GM18907 (cell line): ENCODE data around the gene IGSF9B.

Source experiments
- ATAC-seq: cut with Tn5 transposase; IDR thresholded peaks from one replicate; pipeline ENCODE4 v1.9.1; 2021; ENCODE audit warnings: mild to moderate bottlenecking, moderate library complexity; ENCODE audit not compliant: unreplicated experiment

IGSF9B gene

DNA sequence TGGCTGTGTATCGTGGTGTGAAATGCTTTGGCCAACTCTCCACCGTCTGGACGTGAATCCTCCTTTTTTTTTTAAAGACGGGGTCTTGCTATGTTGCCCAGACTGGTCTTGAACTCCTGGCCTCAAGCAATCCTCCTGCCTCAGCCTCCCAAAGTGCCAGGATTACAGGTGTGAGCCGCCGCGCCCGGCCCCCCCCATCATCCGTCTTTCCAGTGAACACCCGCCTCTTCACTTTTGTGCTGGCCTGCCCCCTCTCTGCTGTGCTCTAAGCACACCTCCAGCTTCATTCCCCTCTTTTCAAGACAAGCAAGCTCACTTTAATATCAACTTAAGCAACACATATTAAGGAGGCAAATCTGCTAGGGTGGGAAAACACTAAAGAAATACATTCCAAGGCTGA, 35.3 kb downstream of the IGSF9B start:
- ATAC-seq: no peak

DNA sequence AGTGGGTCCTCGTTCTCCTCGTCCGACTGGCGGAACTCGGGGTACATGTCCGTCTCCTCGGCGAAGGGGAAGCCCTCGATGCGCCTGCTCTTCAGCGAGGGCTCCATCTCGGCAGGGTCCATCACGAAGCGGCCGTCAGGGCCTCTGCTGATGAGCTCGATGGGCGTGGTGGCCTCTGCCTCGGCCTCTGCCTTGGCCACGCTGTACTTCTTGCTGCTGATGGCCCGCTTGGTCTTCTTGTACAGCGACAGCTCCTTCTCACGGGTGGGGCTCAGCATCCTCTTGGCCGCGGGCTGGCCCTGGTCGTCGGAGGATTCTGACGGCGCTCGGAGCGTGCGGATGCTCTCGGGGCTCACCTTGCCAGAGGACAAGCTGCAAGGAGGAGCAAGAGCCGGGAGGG, 35.7 kb downstream of the IGSF9B start:
- ATAC-seq: no peak

GRCh38 chr11:133920109-133920990, 36.4 kb downstream of the IGSF9B start:
- no peak for ATAC-seq

DNA sequence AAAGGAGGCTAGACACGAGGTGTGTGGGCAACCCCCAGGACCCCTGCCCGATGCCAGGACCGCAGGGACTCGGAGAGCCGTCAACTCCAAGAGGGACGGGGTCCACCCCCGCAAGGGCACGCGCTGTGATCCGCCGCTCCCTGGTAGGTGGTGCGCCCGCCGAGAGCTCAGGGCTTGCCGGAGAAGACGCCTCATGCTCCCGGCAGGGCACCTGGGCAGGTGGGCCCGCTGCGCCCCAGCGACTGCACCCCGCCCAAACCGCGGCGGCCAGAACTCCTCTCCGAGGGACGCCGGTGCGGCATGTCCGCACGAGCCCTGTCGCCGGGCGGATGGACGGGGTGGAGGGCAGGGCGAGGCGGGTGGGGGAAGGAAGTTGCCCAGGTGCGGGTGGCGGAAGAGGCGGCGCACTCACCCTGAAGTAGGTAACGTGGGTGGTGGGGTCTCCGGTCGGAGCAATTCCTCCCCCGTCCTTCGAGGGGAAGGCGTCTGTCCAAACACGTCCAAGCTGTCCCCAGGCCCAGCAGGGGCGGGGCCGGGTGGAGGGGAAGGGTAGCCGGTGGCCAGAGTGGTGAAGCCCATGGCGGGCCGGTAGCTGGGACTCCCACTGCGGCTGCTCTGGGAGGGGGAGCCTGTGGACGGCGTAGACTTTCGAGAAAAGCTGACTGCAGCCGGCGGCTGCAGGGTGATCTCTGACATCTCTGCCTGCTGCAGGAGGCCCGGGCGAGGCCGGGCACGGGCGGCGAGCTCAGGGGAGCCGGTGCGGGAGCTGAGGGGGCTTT, 37.2 kb downstream of the IGSF9B start:
- ATAC-seq: no peak

DNA sequence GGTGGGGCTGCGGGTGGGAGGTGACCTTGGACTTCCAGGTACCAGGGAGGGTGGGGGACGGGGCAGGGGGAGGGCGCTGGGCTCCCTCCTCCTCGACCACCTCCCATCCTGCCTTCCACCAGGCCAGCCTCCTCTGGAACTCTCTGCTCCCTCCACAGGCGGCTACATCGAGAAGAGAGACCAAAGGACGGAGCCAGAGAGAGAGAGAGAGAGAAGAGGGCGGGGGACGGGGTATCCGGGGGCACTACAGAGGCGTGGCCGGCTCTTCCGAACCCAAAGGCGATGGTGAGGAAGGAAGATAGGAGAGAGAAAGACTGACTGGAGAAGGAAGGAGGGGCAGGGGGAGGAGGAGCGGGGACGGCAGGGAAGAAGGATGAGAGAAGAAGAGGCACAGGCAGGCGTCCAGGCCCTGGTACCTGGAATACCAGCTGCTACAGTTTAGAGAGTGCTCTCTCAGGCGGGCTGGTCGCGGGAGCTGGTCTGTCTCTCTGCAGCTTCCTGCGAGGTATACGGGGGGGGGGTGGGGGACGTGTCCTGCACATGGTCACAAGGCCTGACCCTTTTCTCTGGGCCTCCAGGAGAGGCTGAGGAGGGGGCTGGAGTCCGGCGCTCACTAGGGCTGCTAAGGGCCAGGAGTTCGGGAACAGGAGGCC, 38.0 kb downstream of the IGSF9B start:
- no peak for ATAC-seq

DNA sequence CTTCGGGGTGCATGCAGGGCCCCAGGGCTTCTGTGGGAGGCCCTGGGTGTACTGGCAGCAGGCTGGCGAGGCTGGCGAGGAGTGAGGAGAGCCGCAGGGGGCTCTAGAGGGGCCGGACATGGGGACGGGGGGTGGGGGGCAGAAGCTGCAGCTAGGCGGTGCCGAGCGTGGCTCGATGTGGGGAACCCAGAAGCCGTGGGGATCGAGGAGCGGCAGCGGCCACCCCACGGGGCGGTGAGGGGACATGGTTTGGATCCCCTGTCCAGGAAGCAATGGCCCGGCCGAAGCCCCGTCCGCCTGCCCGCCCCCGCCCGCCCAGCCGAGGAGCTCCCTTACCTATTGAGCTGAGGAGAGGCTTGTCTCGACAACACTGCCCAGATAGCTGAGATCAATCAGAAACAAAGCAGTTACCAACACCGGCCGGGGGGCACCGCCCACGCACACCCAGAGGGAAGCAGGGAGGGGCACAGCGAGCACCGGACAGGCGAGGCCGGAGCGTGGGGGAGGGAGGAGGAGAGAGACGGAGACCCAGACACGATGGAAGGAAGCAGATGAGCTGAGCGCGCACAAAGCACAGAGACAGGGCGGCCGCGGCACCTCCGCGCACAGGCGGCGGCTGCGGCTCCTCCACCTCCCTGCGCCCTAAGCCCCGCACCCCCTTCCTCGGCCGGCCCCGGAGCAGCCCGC, 38.7 kb downstream of the IGSF9B start:
- ATAC-seq: no peak

GRCh38 chr11:133916784-133917440, 39.9 kb downstream of the IGSF9B start:
- no peak for ATAC-seq

GRCh38 chr11:133913761-133914160, 43.0 kb downstream of the IGSF9B start:
- ATAC-seq: no peak

DNA sequence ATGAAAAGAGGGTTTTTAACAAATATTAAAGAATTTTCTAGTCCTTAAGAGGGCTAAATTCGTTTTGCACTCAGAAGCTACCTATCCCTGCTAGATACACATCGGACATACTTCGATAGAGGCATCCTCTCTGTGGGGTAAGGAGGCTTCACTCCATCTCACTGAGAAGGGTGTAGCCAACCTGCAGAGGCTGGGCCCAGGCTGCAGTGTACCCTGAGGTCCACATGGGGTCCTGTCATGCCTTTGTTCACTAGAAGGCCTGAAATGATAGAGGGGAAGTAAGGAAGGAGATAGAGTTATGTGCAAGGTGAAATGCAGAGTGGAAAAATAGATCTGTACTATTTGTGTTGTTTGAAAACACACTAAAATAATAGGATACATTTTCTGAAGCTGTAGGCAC, 45.6 kb downstream of the IGSF9B start:
- no peak for ATAC-seq

DNA sequence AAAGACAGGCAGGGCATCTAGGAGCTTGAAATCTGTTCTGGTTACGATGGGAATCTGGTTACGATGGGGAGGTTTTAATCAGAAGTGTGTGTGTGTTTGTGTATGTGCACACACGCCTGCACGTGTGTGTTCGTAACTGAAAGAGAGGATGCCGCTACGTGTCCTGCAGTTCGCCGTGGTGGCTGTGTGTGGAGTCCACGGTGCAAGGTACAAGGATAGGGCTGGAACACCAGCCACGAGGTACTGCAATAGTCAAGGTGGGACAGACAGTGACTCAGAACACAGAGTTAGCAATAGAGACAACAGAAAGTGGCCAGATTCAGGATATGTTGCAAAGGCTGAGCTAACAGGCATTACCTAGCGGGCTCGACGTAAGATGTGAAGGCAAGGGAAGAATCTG, 46.7 kb downstream of the IGSF9B start:
- no peak for ATAC-seq

DNA sequence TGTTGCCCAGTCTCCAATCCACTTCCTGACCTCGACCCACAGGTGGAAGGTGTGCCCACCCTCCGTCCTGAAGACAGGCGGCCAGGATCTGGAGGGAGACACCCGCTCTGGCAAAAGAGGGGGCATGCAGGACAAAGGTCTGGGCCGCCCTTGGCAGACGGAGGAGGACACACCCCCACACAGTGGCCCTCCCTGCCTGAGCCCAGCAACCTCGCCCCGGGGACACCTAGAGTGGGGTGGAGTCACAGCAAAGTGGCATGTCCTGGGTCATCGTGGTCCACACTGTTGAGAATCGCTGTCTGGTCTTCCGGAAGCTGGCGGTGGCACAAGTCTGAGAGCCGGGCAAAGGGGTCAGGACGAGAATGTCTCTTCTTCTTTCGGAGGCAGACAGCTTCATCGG, 47.9 kb downstream of the IGSF9B start:
- no peak for ATAC-seq

DNA sequence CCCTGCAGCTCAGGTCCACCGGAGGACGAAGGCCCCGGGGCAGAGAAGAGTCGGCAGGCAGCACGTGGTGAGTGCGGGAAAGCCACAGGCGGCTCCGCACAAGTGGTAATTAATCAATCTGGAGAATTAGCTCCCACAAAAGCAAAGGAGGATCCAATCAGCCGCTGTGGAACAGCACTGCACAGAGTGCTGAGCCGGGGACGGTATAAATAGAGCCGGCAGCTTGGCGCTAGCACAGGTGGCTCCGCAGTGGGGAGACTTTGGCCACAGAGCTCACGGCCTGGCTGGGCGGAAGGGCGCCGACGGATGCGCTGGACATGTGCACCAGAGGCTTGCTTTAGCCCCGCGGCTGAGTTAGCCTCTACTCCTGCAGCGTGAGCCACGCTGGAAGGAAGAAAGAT, 48.9 kb downstream of the IGSF9B start:
- no peak for ATAC-seq

DNA sequence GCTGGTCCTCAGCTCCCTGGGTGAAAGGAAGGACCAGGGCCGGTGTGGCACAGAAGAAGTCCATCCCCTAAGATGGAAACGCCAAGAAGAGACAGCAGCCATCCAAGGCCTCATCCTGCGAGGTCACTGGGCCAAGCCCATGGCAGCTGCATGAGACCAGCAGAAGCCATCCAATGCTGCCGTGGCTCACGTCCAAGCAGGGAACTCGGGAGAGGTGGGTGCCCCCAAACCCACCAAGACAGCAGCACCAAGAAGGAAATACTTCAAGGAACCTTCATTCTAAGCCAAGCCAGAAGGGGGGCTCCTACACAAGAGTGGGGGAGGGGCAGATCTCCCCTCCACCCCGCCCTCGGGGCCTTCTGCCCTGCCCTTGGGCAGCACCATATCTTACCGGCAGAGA, 49.6 kb downstream of the IGSF9B start:
- ATAC-seq: no peak

DNA sequence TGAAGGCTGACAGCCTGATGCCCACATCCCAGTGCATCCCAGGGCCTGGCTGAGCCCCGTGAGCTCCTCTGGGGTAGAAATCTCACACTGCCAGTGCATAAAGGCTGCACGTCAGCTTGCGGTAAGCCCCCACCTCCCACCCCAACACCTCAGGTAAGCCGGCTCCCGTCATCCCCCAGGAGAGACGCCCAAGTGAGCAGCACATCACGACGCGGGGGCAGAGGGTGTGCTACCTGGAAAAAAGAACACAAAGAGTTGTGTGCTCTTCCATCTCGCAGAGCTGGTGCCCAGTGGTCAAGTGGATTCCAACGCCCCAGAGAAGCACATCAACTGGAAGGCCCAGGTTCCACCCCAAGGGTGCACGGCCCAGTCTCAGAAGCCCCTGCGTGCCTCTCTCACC, 50.0 kb downstream of the IGSF9B start:
- ATAC-seq: no peak

DNA sequence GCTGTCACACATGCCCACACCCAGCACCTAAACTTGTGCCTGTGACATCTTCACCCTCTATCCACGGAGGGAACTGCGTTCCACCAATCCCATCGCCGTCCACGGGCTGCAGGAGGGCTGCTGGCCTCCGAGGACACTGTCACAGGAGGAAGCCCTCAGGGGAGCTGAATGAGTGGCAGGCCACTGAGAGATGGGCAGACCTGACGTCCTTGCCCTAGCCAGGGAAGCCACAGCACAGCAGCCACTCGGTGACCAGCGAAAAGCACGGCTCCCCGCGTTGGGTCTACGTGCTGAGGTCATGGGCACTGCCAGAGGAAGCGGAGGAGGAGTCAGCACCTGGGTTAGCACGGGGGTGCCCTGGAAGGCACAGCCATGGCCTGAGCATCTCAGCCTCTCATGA, 50.5 kb downstream of the IGSF9B start:
- no peak for ATAC-seq

- ATAC-seq: no peak
These were observed 51.1 kb downstream of the IGSF9B start for GRCh38 chr11:133905677-133906156.

DNA sequence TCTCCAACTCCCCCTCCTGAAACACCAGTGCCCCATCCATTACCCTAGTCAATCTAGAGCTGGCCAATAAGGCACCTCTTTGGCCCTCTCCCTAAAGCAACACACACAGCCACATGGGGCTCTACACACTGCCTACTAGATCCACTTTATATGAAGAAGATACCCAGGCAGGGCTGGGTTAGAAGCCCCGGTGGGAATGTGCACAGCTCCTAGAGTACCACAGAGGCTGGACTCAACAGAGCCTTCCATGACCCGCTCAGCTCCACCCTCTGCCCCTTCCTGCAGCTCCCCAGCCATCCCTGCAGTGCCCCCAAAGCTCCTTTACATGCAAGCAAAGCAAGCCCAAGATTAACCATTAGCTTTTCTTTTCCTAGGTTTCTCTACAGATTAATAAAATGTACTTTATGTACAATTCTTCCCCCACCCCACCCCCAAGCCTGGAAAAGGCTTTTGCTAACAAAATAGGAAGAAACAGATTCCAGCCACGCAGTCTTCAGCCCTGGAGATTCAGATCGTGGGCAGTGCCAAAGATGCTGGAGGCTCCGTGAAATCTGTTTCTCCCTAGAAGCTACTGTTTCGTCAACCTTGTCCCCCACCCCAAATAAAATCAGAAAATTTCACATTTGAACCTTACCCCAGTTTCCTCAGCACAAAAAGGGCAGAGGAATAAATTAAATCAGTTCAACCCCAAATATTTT, 51.8 kb downstream of the IGSF9B start:
- no peak for ATAC-seq

DNA sequence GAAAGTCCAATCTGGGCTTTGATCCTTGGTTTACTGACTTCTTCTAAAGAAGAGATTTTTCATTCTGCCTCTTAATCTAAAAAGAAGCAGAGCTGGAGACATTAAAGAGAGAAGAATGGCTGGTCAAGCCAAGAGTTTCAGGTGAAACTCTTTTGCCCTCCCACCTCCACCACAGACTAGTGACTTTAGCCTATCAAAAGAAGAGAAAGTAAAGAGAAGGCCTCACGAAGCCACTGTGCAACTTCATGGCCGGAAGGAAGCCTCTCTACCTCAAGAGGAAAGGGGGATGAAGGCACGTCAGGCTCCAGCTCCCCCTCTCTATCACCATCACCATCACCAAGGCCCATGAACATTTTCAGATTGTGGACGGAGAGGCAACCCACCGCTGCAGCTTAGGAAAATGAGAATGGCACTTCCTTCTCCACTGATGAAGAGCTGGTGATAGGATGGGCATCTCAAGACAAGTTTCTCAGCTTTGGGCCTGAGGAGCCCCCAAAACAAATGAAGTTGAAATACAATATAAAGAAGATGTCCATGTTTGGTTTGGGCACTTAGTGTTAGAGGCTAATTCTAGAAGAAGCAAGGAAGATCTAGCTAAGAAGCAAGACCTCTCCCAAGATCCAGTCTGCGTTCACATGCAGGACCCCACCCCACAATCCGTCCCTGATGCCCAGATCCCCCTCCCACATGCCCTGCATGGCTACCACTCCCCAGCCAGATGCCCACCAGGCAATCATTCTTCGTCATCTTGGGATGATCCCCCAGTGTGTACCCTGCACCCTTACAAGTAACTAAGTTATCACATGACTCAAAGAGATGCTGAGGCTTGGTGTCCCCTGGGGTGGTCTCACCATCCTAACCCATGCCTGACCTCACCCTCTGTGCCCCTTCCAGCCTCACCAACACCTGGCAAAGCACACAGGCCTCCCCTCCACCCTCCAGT, 52.6 kb downstream of the IGSF9B start:
- ATAC-seq: no peak

GRCh38 chr11:133903056-133903455, 53.7 kb downstream of the IGSF9B start:
- no peak for ATAC-seq
